GM23248 (cell line): ENCODE results near the gene NMT2.

Source experiments
- EZH2 ChIP-seq: fragments of 200-600 bp; sonication (generic); IDR thresholded peaks from 2 replicates; pipeline ENCODE4 v1.6.1; 2018; ENCODE audit warnings: antibody characterized with exemption, mild to moderate bottlenecking; ENCODE audit not compliant: insufficient read depth, poor library complexity, severe bottlenecking
- EZH2phosphoT487 ChIP-seq: fragments of 200-600 bp; sonication (generic); IDR thresholded peaks from 2 replicates; pipeline ENCODE4 v1.6.1; 2018; ENCODE audit warnings: antibody characterized with exemption, moderate library complexity, mild to moderate bottlenecking, low read depth; ENCODE audit not compliant: insufficient read depth

DNA sequence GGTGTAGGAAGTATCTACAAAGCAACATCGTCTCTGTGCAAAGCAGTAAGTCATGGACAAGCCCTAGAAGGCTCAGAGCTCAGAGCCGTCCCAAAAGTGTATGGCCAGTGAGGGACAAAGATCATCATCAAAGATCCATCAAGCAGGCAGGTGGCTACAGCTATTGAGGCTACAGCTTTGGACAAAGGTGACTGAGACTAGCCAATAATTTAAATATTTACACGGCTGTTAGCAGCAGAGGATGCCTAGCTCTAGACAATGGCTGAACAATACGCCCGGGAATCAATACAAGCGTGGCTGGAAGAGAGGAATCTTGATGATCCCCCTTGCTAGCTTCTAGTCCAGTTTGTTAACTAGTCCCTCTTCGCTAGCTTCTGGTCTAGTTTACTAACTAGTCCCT lies 17.9 kb downstream of the NMT2 start:
- TF ChIP-seq EZH2 (no peak), EZH2phosphoT487 (no peak)
